ENCODE measurements around the gene DDC.

DNA sequence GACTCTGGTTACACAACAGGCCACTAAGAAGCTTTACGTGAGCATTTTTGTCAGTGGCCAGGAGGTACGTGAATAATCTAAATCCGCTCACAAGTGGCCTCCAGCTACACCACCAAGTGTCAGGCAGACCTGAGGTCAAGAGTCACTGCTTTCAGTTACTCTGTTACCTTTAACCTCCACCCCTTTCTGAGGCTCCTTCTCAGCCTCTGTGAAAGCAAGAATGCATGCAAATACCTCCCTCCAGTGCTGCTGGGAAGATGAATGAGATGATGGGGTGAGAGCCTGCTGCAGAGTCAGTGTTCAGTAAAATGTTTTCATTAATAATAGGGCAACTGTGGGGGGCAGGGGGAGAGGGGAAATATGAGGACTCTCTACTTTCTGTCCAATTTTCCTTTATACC, 11.2 kb downstream of the DDC start:
- no peak for TF ChIP-seq POLR2AphosphoS5 (IDR thresholded peaks at IDR 0.05)
- TF ChIP-seq, protein P1, sequence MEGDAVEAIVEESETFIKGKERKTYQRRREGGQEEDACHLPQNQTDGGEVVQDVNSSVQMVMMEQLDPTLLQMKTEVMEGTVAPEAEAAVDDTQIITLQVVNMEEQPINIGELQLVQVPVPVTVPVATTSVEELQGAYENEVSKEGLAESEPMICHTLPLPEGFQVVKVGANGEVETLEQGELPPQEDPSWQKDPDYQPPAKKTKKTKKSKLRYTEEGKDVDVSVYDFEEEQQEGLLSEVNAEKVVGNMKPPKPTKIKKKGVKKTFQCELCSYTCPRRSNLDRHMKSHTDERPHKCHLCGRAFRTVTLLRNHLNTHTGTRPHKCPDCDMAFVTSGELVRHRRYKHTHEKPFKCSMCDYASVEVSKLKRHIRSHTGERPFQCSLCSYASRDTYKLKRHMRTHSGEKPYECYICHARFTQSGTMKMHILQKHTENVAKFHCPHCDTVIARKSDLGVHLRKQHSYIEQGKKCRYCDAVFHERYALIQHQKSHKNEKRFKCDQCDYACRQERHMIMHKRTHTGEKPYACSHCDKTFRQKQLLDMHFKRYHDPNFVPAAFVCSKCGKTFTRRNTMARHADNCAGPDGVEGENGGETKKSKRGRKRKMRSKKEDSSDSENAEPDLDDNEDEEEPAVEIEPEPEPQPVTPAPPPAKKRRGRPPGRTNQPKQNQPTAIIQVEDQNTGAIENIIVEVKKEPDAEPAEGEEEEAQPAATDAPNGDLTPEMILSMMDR (IDR thresholded peaks at IDR 0.05) = no peak
- no peak for TF ChIP-seq POLR2A (IDR thresholded peaks at IDR 0.05)
